CD14-positive monocyte (primary cell): ENCODE data around the gene ZSCAN30. TPM values are rescaled to one million over a fixed set of nuclear protein-coding genes. Genes with fewer than 3 reads are reported as not detected.

Experiments used
- DNase-seq, 3 donors: peaks; one replicate each; pipeline ENCODE4 v3.0.0-alpha.2; 2011 to 2022
- H2AFZ ChIP-seq: 2 replicates; pipeline ENCODE4 v1.6.0; 2012; ENCODE audit warnings: mild to moderate bottlenecking, low read depth, low read length, inconsistent platforms; ENCODE audit not compliant: insufficient read depth, poor library complexity, severe bottlenecking
- H3K27ac ChIP-seq, 2 donors: 1 replicate in 1 of 2; 2 replicates in 1 of 2; pipeline ENCODE4 v1.5.1; 2012 to 2013; ENCODE audit warnings: low read length in 2 of 2, control low read depth in 1 of 2, inconsistent platforms in 1 of 2, low read depth in 1 of 2, mild to moderate bottlenecking in 1 of 2
- H3K27me3 ChIP-seq, 2 donors: one replicate each; pipeline versions ENCODE4 v1.6.0 to v1.6.1; 2011 to 2013; ENCODE audit warnings: low read length in 2 of 2; ENCODE audit not compliant: control insufficient read depth in 2 of 2, insufficient read depth in 2 of 2
- H3K36me3 ChIP-seq, 2 donors: replicated peaks in 1 of 2; 1 replicate in 1 of 2; 2 replicates in 1 of 2; pipeline versions ENCODE4 v1.5.1 to v1.6.1; 2012 to 2013; ENCODE audit warnings: low read length in 2 of 2, control low read depth in 1 of 2, inconsistent platforms in 1 of 2, mild to moderate bottlenecking in 1 of 2; ENCODE audit not compliant: insufficient read depth in 2 of 2, control insufficient read depth in 1 of 2
- H3K4me1 ChIP-seq, 2 donors: 1 replicate in 1 of 2; 2 replicates in 1 of 2; pipeline versions ENCODE4 v1.5.1 to v1.6.1; 2012 to 2013; ENCODE audit warnings: low read length in 2 of 2, control low read depth in 1 of 2, inconsistent platforms in 1 of 2, mild to moderate bottlenecking in 1 of 2, moderate library complexity in 1 of 2; ENCODE audit not compliant: insufficient read depth in 2 of 2, control insufficient read depth in 1 of 2
- H3K4me2 ChIP-seq: replicated peaks from 2 replicates; pipeline ENCODE3; 2012; ENCODE audit warnings: low read length, moderate library complexity, mild to moderate bottlenecking; ENCODE audit not compliant: poor library complexity, severe bottlenecking; ENCODE audit errors: extremely low read depth
- H3K4me3 ChIP-seq, 3 experiments: fragments of 200-600 bp in 1 of 3; sonication (generic) in 1 of 3; replicated peaks in 1 of 3; 1 replicate in 2 of 3; 2 replicates in 1 of 3; pipeline ENCODE4 v1.5.1; 2011 to 2013; ENCODE audit warnings: low read length in 3 of 3, mild to moderate bottlenecking in 3 of 3, control low read depth in 2 of 3, low read depth in 2 of 3, inconsistent platforms in 1 of 3, moderate library complexity in 1 of 3
- H3K79me2 ChIP-seq: 2 replicates; pipeline ENCODE4 v1.6.0; 2012; ENCODE audit warnings: mild to moderate bottlenecking, control low read depth, inconsistent platforms, low read length, moderate library complexity; ENCODE audit not compliant: insufficient read depth
- H3K9ac ChIP-seq: 2 replicates; pipeline ENCODE4 v1.6.0; 2017; ENCODE audit warnings: low read length, mild to moderate bottlenecking; ENCODE audit not compliant: insufficient read depth, poor library complexity, severe bottlenecking
- H3K9me3 ChIP-seq, 2 donors: replicated peaks in 1 of 2; 1 replicate in 1 of 2; 2 replicates in 1 of 2; pipeline versions ENCODE4 v1.5.1 to v1.6.1; 2012 to 2013; ENCODE audit warnings: low read length in 2 of 2, control low read depth in 1 of 2; ENCODE audit not compliant: control insufficient read depth in 1 of 2, insufficient read depth in 1 of 2
- H4K20me1 ChIP-seq: 2 replicates; pipeline ENCODE4 v1.6.0; 2012; ENCODE audit warnings: mild to moderate bottlenecking, low read length, control low read depth, moderate library complexity; ENCODE audit not compliant: insufficient read depth
- H3K27ac Mint-ChIP-seq, 7 donors: one replicate each; pipeline ENCODE4 v1.8.0; 2020; ENCODE audit warnings: mild to moderate bottlenecking in 7 of 7, mixed read lengths in 7 of 7, moderate library complexity in 6 of 7, inconsistent platforms in 2 of 7
- H3K27me3 Mint-ChIP-seq, 3 donors: one replicate each; pipeline ENCODE4 v1.8.0; 2021 to 2022; ENCODE audit warnings: low read depth in 3 of 3, mild to moderate bottlenecking in 3 of 3, mixed read lengths in 3 of 3, moderate library complexity in 3 of 3, inconsistent platforms in 1 of 3
- H3K36me3 Mint-ChIP-seq, 2 donors: one replicate each; pipeline ENCODE4 v1.8.0; 2020; ENCODE audit warnings: mixed read lengths in 2 of 2, inconsistent platforms in 1 of 2, mild to moderate bottlenecking in 1 of 2
- H3K4me1 Mint-ChIP-seq: one replicate; pipeline ENCODE4 v1.8.0; 2020; ENCODE audit warnings: mild to moderate bottlenecking, mixed read lengths
- H3K4me3 Mint-ChIP-seq, 2 donors: one replicate each; pipeline ENCODE4 v1.8.0; 2020; ENCODE audit warnings: mild to moderate bottlenecking in 2 of 2, mixed read lengths in 2 of 2, moderate library complexity in 1 of 2
- H3K9me3 Mint-ChIP-seq, 7 donors: one replicate each; pipeline ENCODE4 v1.8.0; 2020 to 2022; ENCODE audit warnings: mixed read lengths in 7 of 7, mild to moderate bottlenecking in 6 of 7, moderate library complexity in 6 of 7, inconsistent platforms in 2 of 7
- WGBS: methylation state at CpG from one replicate; pipeline ENCODE4 v1.1.5; 2013; ENCODE audit warnings: missing lambda C conversion rate; ENCODE audit not compliant: insufficient coverage; 5-methylcytosine and 5-hydroxymethylcytosine counted together
- intact Hi-C, 2 donors: fragments of 100-400 bp; cut with micrococcal nuclease; formaldehyde crosslinking; loops; one replicate each; pipeline versions ENCODE4 v1.15.0 to v1.15.1; 2023
- polyA plus RNA-seq, 3 donors: library from polyadenylated mRNA; depleted of rRNA in 1 of 3; unstranded in 2 of 3; stranded (reverse) in 1 of 3; fragments of 300-500 nt in 2 of 3; fragments of >200 nt in 1 of 3; fragmentation: Illumina TruSeq in 2 of 3; gene quantifications; 1 replicate in 2 of 3; 2 replicates in 1 of 3; pipeline ENCODE4 v1.2.3, GENCODE V29; 2012 to 2021
- TF ChIP-seq, protein P1 (sequence below): fragments of 200-600 bp; IDR thresholded peaks from one replicate; pipeline ENCODE4 v1.8.0; 2022; ENCODE audit warnings: antibody characterized with exemption, mild to moderate bottlenecking

ZSCAN30 gene
- polyA plus RNA-seq, 3 donors, result 1.3 to 3.2 (median 1.7) TPM

DNA sequence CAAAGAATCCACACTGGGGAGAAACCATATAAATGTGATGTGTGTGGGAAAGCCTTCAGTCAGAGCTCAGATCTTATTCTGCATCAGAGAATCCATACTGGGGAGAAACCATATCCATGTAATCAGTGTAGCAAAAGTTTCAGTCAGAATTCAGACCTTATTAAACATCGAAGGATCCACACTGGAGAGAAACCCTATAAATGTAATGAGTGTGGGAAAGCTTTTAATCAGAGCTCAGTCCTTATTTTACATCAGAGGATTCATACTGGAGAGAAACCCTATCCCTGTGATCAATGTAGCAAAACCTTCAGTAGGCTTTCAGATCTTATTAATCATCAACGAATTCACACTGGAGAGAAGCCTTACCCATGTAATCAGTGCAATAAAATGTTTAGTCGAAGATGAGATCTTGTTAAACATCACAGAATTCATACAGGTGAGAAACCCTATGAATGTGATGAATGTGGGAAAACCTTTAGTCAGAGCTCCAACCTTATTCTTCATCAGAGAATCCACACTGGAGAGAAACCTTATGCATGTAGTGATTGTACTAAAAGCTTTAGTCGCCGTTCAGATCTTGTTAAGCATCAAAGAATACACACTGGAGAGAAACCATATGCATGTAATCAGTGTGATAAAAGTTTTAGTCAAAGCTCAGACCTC lies 16.7 kb upstream of the ZSCAN30 start:
- Mint-ChIP-seq H3K27me3 (no peaks in the 10 kb centered on the region), H3K36me3 (peaks cover 40 to 55% of the 10 kb centered on the region in 2 donors)

DNA sequence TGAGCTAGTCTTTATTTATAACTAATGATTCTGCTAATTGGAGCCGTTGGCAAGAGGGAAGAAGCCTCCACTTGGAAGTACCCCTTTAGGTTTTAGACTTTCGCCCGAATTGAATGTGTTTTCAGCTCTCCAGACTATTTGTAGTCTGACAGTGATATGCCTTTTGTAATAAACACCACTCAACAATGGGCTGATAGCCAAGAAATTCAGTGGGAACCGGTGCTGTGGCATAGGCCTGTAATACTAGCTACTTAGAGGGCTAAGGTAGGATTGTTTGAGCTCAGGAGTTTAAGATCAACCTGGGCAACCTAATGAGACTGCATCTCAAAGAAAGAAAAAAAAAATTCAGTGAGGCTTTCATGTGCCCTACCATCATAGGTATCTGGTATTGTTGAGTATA lies 13.6 kb upstream of the ZSCAN30 start:
- Mint-ChIP-seq H3K4me3 (no peak overlapping the region), H3K36me3 (peaks cover 57 to 82% of the 10 kb centered on the region in 2 donors), H3K27me3 (no peaks in the 10 kb centered on the region), H3K9me3 (peaks cover 35 to 80% (median 79%) of the 10 kb centered on the region in 7 donors), H3K27ac (no peak overlapping the region), H3K4me1 (no peaks in the 10 kb centered on the region)
- peaks cover 19 to 93% of the 10 kb centered on the region in 2 donors for H3K36me3 ChIP-seq
- no peak overlapping the region for H2AFZ ChIP-seq
- H4K20me1 ChIP-seq, result no peaks in the 10 kb centered on the region
- DNase-seq, result no peak
- intact Hi-C loops, result no loop called here
- no peaks in the 10 kb centered on the region for H3K27me3 ChIP-seq
- peaks cover 43% of the 10 kb centered on the region for H3K79me2 ChIP-seq
- H3K4me2 ChIP-seq, result no peak overlapping the region
- no peak overlapping the region for H3K4me3 ChIP-seq
- H3K9me3 ChIP-seq, result peaks cover 45 to 92% of the 10 kb centered on the region in 2 donors
- TF ChIP-seq, protein P1, sequence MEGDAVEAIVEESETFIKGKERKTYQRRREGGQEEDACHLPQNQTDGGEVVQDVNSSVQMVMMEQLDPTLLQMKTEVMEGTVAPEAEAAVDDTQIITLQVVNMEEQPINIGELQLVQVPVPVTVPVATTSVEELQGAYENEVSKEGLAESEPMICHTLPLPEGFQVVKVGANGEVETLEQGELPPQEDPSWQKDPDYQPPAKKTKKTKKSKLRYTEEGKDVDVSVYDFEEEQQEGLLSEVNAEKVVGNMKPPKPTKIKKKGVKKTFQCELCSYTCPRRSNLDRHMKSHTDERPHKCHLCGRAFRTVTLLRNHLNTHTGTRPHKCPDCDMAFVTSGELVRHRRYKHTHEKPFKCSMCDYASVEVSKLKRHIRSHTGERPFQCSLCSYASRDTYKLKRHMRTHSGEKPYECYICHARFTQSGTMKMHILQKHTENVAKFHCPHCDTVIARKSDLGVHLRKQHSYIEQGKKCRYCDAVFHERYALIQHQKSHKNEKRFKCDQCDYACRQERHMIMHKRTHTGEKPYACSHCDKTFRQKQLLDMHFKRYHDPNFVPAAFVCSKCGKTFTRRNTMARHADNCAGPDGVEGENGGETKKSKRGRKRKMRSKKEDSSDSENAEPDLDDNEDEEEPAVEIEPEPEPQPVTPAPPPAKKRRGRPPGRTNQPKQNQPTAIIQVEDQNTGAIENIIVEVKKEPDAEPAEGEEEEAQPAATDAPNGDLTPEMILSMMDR, result no peak
- H3K9ac ChIP-seq, result no peak overlapping the region
- no peaks in the 10 kb centered on the region for H3K4me1 ChIP-seq
- no peak overlapping the region for H3K27ac ChIP-seq
- no CpG with 5 or more reads among the region's 4 CpGs for WGBS

More for the DNA sequence above, 16.7 kb upstream of the ZSCAN30 start:
- Histone ChIP-seq H3K9me3 (peaks cover 42 to 99% of the 10 kb centered on the region in 2 donors), H3K4me1 (no peaks in the 10 kb centered on the region), H3K9ac (no peak overlapping the region), H3K27me3 (no peaks in the 10 kb centered on the region), H3K4me3 (peak overlapping the region in 1 of 3 experiments; percentile 32), H2AFZ (no peak overlapping the region), H3K36me3 (peaks cover 15 to 63% of the 10 kb centered on the region in 2 donors), H4K20me1 (no peaks in the 10 kb centered on the region), H3K4me2 (no peak overlapping the region), H3K27ac (no peak overlapping the region), H3K79me2 (peaks cover 19% of the 10 kb centered on the region)
- Mint-ChIP-seq H3K27ac (no peak overlapping the region), H3K4me1 (no peaks in the 10 kb centered on the region), H3K9me3 (peaks cover 42 to 91% (median 76%) of the 10 kb centered on the region in 7 donors), H3K4me3 (no peak overlapping the region)
- intact Hi-C loops, result no loop called here
- WGBS, result no CpG with 5 or more reads among the region's 5 CpGs
- DNase-seq, result no peak
- TF ChIP-seq, protein P1, result no peak
